GM06990 (cell line): Measurements from ENCODE around the gene CMTM6.
A peak's percentile ranks its signal among the peaks of the same experiment; 100 is the strongest.
"Not testable (repeated sequence)": the region's sequence is repeated elsewhere in the genome, so short reads cannot be mapped to it uniquely, and the experiment has no call there.

Experiments
- DNase-seq: peaks from one replicate; pipeline ENCODE4 v3.0.0-alpha.2; 2011; ENCODE audit not compliant: insufficient read length; ENCODE audit errors: extremely low read depth
- H3K27me3 ChIP-seq: replicated peaks from 2 replicates; pipeline ENCODE4 v1.6.0; 2011; ENCODE audit warnings: low read length; ENCODE audit not compliant: control insufficient read depth, insufficient read depth
- H3K36me3 ChIP-seq: 2 replicates; pipeline ENCODE4 v1.5.1; 2011; ENCODE audit warnings: low read length; ENCODE audit not compliant: control insufficient read depth, insufficient read depth
- H3K4me3 ChIP-seq: replicated peaks from 2 replicates; pipeline ENCODE4 v1.5.1; 2011; ENCODE audit warnings: low read depth, mild to moderate bottlenecking, control low read depth, low read length
- TF ChIP-seq, protein P1 (sequence below): IDR thresholded peaks from 2 replicates; pipeline ENCODE4 v1.5.1; 2011; ENCODE audit warnings: low read length, control low read depth, mild to moderate bottlenecking, inconsistent platforms; ENCODE audit not compliant: insufficient read depth, poor library complexity, severe bottlenecking

Gene CMTM6

DNA sequence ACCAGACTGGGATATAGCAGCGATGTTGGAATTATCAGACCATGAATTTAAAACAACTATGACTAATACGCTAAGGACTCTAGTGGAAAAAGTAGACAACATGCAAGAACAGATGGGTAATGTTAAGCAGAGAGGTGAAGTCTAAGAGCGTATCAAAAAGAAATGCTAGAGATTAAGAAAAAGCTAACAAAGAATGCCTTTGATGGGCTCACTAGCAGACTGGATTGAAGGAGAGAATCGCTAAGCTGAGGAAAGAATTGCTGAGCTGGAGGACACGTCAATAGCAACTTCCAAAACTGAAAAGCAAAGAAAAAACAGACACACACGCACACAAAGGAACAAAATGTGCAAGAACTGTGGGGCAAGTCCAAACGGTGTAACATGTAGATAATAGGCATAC is 20.0 kb upstream of the CMTM6 start:
- no peaks in the 10 kb centered on the region for H3K36me3 ChIP-seq
- H3K4me3 ChIP-seq, result no peak overlapping the region
- no peaks in the 10 kb centered on the region for H3K27me3 ChIP-seq
- TF ChIP-seq, protein P1, sequence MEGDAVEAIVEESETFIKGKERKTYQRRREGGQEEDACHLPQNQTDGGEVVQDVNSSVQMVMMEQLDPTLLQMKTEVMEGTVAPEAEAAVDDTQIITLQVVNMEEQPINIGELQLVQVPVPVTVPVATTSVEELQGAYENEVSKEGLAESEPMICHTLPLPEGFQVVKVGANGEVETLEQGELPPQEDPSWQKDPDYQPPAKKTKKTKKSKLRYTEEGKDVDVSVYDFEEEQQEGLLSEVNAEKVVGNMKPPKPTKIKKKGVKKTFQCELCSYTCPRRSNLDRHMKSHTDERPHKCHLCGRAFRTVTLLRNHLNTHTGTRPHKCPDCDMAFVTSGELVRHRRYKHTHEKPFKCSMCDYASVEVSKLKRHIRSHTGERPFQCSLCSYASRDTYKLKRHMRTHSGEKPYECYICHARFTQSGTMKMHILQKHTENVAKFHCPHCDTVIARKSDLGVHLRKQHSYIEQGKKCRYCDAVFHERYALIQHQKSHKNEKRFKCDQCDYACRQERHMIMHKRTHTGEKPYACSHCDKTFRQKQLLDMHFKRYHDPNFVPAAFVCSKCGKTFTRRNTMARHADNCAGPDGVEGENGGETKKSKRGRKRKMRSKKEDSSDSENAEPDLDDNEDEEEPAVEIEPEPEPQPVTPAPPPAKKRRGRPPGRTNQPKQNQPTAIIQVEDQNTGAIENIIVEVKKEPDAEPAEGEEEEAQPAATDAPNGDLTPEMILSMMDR, result no peak
- no peak for DNase-seq

DNA sequence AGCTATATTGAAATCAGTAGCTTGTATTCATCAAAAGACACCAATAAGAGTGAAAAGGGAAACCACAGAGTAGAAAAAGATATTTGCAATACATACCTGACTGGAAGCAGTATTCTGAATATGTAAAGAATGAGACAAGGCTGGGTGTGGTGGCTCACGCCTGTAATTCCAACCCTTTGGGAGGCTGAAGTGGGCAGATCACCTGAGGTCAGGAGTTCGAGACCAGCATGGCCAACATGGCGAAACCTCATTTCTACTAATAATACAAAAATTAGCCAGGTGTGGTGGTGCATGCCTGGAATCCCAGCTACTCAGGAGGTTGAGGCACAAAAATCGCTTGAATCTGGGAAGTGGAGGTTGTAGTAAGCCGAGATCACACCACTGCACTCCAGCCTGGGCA is 16.3 kb upstream of the CMTM6 start:
- H3K36me3 ChIP-seq, result not testable (repeated sequence)

DNA sequence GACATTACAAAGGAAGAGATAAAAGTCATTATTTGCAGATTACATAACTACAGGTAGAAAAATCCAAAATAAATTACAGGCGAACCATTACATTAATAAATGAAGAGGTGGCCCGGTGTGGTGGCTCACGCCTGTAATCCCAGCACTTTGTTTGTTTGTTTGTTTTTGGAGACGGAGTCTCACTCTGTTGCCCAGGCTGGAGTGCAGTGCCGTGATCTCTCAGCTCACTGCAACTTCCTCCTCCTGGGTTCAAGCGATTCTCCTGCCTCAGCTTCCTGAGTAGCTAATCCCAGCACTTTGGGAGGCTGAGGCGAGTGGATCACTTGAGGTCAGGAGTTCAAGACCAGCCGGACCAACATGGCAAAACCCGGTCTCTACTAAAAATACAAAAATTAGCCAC is 14.1 kb upstream of the CMTM6 start:
- not testable (repeated sequence) for H3K4me3 ChIP-seq, H3K27me3 ChIP-seq, H3K36me3 ChIP-seq, DNase-seq

More for the DNA sequence above, 16.3 kb upstream of the CMTM6 start:
- not testable (repeated sequence) for H3K4me3 ChIP-seq, DNase-seq, H3K27me3 ChIP-seq

DNA sequence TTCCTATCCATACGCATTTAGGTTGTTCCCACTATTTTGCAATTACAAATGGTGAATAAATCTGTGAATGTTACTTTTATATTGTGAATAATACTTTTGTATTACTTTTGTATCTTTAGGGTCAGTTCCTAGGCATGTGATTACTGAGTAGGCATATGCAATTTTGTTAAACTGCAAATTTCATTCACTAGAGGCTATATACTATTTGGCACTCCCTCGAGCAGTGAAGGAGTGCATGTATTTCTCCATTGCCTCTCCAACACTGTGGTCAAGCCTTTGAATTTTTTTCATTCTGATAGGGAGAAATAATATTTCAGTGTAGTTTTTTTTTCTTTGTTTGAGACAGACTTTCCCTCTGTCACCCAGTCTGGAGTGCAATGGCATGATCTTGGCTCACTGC is 8.4 kb upstream of the CMTM6 start:
- Histone ChIP-seq H3K4me3 (no peak overlapping the region), H3K27me3 (no peaks in the 10 kb centered on the region), H3K36me3 (no peaks in the 10 kb centered on the region)
- TF ChIP-seq, protein P1, result no peak
- DNase-seq, result no peak

DNA sequence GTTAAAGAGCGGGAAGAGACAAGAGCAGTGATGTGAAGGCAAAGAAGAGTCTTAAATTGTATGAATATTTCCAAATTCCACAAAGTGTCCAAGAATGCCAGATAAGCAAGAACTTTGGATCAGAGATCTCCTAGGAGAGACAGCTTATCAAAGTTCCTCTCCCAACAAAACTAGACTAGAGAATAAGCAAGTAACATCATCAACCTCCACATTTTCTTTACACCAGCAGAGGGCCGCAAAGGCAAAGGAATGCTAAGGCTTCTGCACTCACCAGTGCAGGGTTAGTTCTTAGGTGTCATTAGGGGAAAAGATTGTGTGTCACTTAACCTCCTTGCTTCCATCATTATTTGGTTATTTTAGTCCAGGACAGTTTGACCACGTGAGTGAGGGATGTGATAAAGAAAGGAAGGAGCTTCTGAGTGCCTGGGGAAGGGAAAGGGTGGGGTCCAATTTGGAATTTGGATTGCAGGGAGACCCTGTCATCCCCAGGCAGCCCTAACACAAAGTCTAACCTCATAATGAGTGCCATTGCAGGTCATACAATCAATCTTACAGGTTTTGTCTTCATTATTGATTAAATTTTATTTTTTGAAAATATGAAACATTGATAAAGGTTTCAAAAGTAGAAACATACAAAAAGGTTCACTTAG is 7.5 kb upstream of the CMTM6 start:
- Histone ChIP-seq H3K27me3 (no peaks in the 10 kb centered on the region), H3K36me3 (no peaks in the 10 kb centered on the region), H3K4me3 (no peak overlapping the region)
- TF ChIP-seq, protein P1, result peak; percentile 77
- DNase-seq, result no peak

DNA sequence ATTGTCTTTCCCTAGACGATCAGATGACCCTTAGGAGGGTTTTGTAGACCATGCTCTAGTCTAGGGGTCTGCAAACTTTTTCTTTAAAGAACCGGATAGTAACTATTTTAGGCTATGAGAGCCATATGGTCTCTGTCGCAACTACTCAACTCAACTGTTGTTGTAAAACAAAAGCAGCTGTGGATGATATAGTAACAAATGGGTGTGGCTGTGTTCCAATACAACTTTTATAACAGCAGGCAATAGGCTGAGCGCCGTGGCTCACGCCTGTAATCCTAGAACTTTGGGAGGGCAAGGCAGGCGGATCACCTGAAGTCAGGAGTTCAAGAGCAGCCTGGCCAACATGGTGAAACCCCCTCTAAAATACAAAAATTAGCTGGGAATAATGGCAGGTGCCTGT is 6.1 kb upstream of the CMTM6 start:
- no peak for DNase-seq
- Histone ChIP-seq H3K4me3 (no peak overlapping the region), H3K27me3 (no peaks in the 10 kb centered on the region), H3K36me3 (no peaks in the 10 kb centered on the region)
- TF ChIP-seq, protein P1, result no peak

DNA sequence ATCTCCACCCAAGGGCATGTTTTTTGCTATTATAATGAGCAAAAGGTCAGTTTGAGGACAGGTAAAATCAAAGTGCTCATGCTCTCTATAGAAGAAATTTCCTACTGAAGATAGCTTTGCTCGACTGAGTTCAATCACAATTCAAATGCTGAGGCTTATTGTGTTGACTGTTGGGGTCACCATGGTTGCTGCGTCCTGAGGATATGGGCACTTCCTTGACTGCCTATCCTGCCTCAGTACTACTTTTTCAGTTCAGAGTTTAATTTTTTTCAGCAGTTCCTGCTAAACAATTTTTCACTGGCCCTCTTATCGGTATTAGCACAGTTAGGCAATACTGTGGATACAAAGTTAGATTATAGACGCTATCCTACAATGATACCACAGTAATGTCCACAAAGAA is 3.8 kb upstream of the CMTM6 start:
- no peaks in the 10 kb centered on the region for H3K27me3 ChIP-seq
- no peak for DNase-seq
- H3K36me3 ChIP-seq, result no peaks in the 10 kb centered on the region
- H3K4me3 ChIP-seq, result no peak overlapping the region
- TF ChIP-seq, protein P1, result no peak
